K562 (cell line): ENCODE measurements around the gene BEST2. TPM values are rescaled to one million over a fixed set of nuclear protein-coding genes. Genes with fewer than 3 reads are reported as not detected.
A peak's percentile ranks its signal among the peaks of the same experiment; 100 is the strongest.

Source experiments
- AFF4 ChIP-seq: sonication (generic); formaldehyde crosslinking; IDR thresholded peaks from 2 replicates; pipeline ENCODE4 v1.8.0; 2023; ENCODE audit warnings: mild to moderate bottlenecking, missing genetic modification reagents
- ARNT ChIP-seq, 2 experiments: fragments of 450-650 bp; IDR thresholded peaks; 2 replicates each; pipeline ENCODE4 v1.6.1; 2016; ENCODE audit warnings: mild to moderate bottlenecking in 1 of 2
- CHD7 ChIP-seq: fragments of 200-600 bp; sonication (generic); IDR thresholded peaks from one replicate; pipeline ENCODE4 v1.6.1; 2012; ENCODE audit warnings: mild to moderate bottlenecking, low read depth, low read length, inconsistent platforms
- CXXC5 ChIP-seq: fragments of 250-450 bp; sonication (Bioruptor Pico); IDR thresholded peaks from 2 replicates; pipeline ENCODE4 v1.8.0; 2022; ENCODE audit warnings: inconsistent platforms, mild to moderate bottlenecking, moderate library complexity
- EZH2 ChIP-seq: IDR thresholded peaks from 2 replicates; pipeline ENCODE4 v1.6.1; 2012; ENCODE audit warnings: low read depth, mild to moderate bottlenecking, inconsistent platforms, low read length, borderline replicate concordance
- NKRF ChIP-seq: fragments of 450-650 bp; IDR thresholded peaks from 2 replicates; pipeline ENCODE4 v1.6.1; 2016; ENCODE audit warnings: borderline replicate concordance
- THRB ChIP-seq: fragments of 450-650 bp; formaldehyde crosslinking; conservative IDR thresholded peaks from 2 replicates; pipeline ENCODE4 v1.4.0; 2022; ENCODE audit warnings: mild to moderate bottlenecking, missing genetic modification characterization
- polyA plus RNA-seq, 8 experiments: library from polyadenylated mRNA; depleted of rRNA in 4 of 8; stranded (reverse) in 5 of 8; unstranded in 3 of 8; fragments of >200 nt; fragmentation: Nextera tagmentation in 2 of 8; fragmentation: Illumina TruSeq in 1 of 8; extraction: Ambion mirVana in 2 of 8; extraction: Trizol in 1 of 8; gene quantifications; 2 replicates each; pipeline versions ENCODE4 v1.2.1 to v1.2.3, GENCODE V29; 2011 to 2014; ENCODE audit warnings: inconsistent platforms in 1 of 8, missing spikeins in 1 of 8
- total RNA-seq, 7 experiments: library from RNA; depleted of rRNA in 6 of 7; stranded (reverse); fragments of >200 nt in 6 of 7; fragmentation: Illumina TruSeq in 2 of 7; extraction: Trizol in 2 of 7; gene quantifications; 2 replicates each; pipeline versions ENCODE4 v1.2.1 to v1.2.3, GENCODE V29; 2011 to 2021; ENCODE audit warnings: low replicate concordance in 1 of 7

The BEST2 gene
- total and polyA plus RNA-seq, 9 of the 15 experiments (the other 6 are each of a cell fraction or from before 2014, with no cell fraction given), result not detected

GRCh38 chr19:12806242-12807081, 54.9 kb downstream of the BEST2 start, which contains the start of gene RNASEH2A (continued):
- TF ChIP-seq CHD7, result no peak
- peak; percentile 98 for TF ChIP-seq CXXC5 (CRISPR knock-in tag)
- 0 out of 2 replicates have a peak, but pooled peaks have one; percentile 75 for TF ChIP-seq AFF4 (CRISPR knock-in tag)
- no peak for TF ChIP-seq ARNT (IDR thresholded peaks at IDR 0.05)
- no peak for TF ChIP-seq EZH2
- no peak for TF ChIP-seq THRB (CRISPR knock-in tag)
- TF ChIP-seq NKRF, result peak; percentile 94
